ENCODE measurements around the gene SLC66A2. TPM values are rescaled to one million over a fixed set of nuclear protein-coding genes. Genes with fewer than 3 reads are reported as not detected.

The SLC66A2 gene
- total and polyA plus RNA-seq, 10 of the 15 experiments (the other 5 are each of a cell fraction or from before 2014, with no cell fraction given): 0.69 to 42.5 (median 14.8) TPM

DNA sequence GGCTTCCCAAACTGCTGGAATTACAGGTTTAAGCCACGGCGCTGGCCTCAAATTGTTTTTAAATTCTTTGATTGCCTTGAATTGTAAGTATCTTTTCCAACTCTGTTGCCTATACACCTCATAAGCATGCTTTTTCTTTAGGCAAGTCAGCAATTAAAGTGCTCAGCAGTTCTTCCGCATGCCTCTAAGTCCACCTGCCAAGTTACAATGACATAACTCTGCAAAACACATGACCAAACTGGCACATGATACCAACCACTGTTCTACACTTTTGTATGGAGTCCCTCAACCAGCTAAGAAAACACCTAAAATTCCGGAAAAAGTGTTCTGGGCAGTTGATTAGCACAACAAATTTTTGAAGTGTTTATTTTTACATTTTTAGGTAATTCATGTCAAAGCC is 31.8 kb upstream of the SLC66A2 start:
- Histone ChIP-seq H2AFZ (ENCODE audit: control insufficient read depth, low read depth, low read length) (no peak overlapping the region), H3K4me1 (ENCODE audit: control insufficient read depth, insufficient read depth, low read length) (no peaks in the 10 kb centered on the region; the same call in 1 of the 2 replicates), H3K27me3 (replicated peaks in 1 of 2; ENCODE audit: control insufficient read depth in 2 of 2, insufficient read depth in 2 of 2, low read length in 1 of 2) (no peaks in the 10 kb centered on the region), H3K79me2 (ENCODE audit: control insufficient read depth, insufficient read depth, low read length) (peaks cover 90% of the 10 kb centered on the region), H4K20me1 (ENCODE audit: control insufficient read depth, insufficient read depth) (peaks cover 11% of the 10 kb centered on the region; the same call in 1 of the 2 replicates), H3K4me2 (ENCODE audit: control insufficient read depth, insufficient read depth) (no peak overlapping the region), H3K4me3 (0 out of 2 replicates have a peak overlapping the region, but pooled peaks have one; percentile 18), H3K27ac (ENCODE audit: control insufficient read depth, insufficient read depth) (no peak overlapping the region), H3K36me3 (ENCODE audit: control insufficient read depth in 2 of 2, insufficient read depth in 2 of 2, low read length in 1 of 2) (peaks cover 2 to 16% of the 10 kb centered on the region in 2 experiments; a peak in 3 of 4 replicates), H3K9me3 (replicated peaks; ENCODE audit: control insufficient read depth, insufficient read depth, low read length) (no peaks in the 10 kb centered on the region), H3K9ac (ENCODE audit: control insufficient read depth, insufficient read depth, low read length) (no peak overlapping the region)
- FAIRE-seq (no peak), DNase-seq (ENCODE audit: low read depth, low spot score) (no peak), ATAC-seq (no peak)
- TF ChIP-seq RAD51 (IDR thresholded peaks at IDR 0.05): peak; percentile 18; the same call in 1 of the 2 replicates
- TF ChIP-seq ETV6 (conservative IDR thresholded peaks at IDR 0.05 in 1 of 2, IDR thresholded peaks at IDR 0.05 in 1 of 2; ENCODE audit: borderline replicate concordance in 1 of 2, low read depth in 1 of 2): no peak
- in situ Hi-C loops (cut with MboI) (no loop called here), intact Hi-C loops (cut with micrococcal nuclease; ENCODE audit: unreplicated experiment) (loop anchor here (10.0 kb wide), 1 partner anchor 188 kb away; the partner anchor contains the start of gene KCNG2)
- ChIA-PET RAD21 (ENCODE audit: unreplicated experiment) (no interaction called here), SMC1A (ENCODE audit: uncharacterized antibody, unreplicated experiment) (interaction anchor here (0.9 to 1.2 kb wide), 3 partner anchors 9 to 37 kb away, joined by 3 read pairs; no protein-coding TSS in a partner anchor), CTCF (interaction anchor here (0.8 to 2.4 kb wide), 7 partner anchors 15 to 51 kb away, joined by 3 to 7 read pairs (median 5); partner anchors contain the start of gene RBFA), POLR2A (interaction anchor here (1.3 kb wide), 1 partner anchor 20 kb away, joined by 4 read pairs; no protein-coding TSS in a partner anchor)
- 96% methylated on average over 4 of the region's 4 CpGs for WGBS (ENCODE audit: insufficient coverage, insufficient replicate concordance, low lambda C conversion rate, missing lambda C conversion rate)
- BruUV-seq (replicated peaks): no TSS peak

DNA sequence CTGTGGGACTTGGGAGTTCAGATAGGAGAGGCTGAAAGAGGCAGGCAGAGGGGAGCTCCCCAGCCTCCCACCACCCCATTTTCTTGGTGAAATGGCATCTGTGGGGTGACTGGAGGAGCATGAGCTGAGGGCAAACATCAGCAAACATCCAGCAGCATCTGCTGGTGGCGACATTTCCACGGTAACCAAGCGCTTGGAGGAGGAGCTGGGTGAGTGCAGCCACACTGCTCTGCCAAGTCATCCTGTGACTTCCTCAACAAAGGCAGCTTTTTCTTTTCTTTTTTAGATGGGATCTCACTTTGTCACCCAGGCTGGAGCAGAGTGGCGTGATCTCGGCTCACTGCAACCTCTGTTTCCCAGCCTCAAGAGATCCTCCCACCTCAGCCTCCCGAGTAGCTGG is 31.3 kb upstream of the SLC66A2 start:
- SMC1A ChIA-PET (ENCODE audit: uncharacterized antibody, unreplicated experiment): interaction anchor here (0.9 to 1.2 kb wide), 3 partner anchors 10 to 36 kb away, joined by 3 read pairs; no protein-coding TSS in a partner anchor
- BruUV-seq (replicated peaks): no TSS peak
- Histone ChIP-seq H3K4me3 (no peak overlapping the region), H3K4me2 (ENCODE audit: control insufficient read depth, insufficient read depth) (no peak overlapping the region), H4K20me1 (ENCODE audit: control insufficient read depth, insufficient read depth) (peaks cover 11% of the 10 kb centered on the region; the same call in 1 of the 2 replicates), H3K27me3 (replicated peaks in 1 of 2; ENCODE audit: control insufficient read depth in 2 of 2, insufficient read depth in 2 of 2, low read length in 1 of 2) (no peaks in the 10 kb centered on the region), H3K9ac (ENCODE audit: control insufficient read depth, insufficient read depth, low read length) (no peak overlapping the region), H3K27ac (ENCODE audit: control insufficient read depth, insufficient read depth) (no peak overlapping the region), H3K4me1 (ENCODE audit: control insufficient read depth, insufficient read depth, low read length) (no peaks in the 10 kb centered on the region; the same call in 1 of the 2 replicates), H2AFZ (ENCODE audit: control insufficient read depth, low read depth, low read length) (no peak overlapping the region), H3K36me3 (ENCODE audit: control insufficient read depth in 2 of 2, insufficient read depth in 2 of 2, low read length in 1 of 2) (peaks cover 2 to 20% of the 10 kb centered on the region in 2 experiments), H3K9me3 (replicated peaks; ENCODE audit: control insufficient read depth, insufficient read depth, low read length) (no peaks in the 10 kb centered on the region), H3K79me2 (ENCODE audit: control insufficient read depth, insufficient read depth, low read length) (peaks cover 90% of the 10 kb centered on the region)
- TF ChIP-seq EGR1 (IDR thresholded peaks at IDR 0.05; ENCODE audit: borderline replicate concordance in 1 of 2, low read depth in 2 of 2, low read length in 2 of 2): no peak
- TF ChIP-seq, protein P1, sequence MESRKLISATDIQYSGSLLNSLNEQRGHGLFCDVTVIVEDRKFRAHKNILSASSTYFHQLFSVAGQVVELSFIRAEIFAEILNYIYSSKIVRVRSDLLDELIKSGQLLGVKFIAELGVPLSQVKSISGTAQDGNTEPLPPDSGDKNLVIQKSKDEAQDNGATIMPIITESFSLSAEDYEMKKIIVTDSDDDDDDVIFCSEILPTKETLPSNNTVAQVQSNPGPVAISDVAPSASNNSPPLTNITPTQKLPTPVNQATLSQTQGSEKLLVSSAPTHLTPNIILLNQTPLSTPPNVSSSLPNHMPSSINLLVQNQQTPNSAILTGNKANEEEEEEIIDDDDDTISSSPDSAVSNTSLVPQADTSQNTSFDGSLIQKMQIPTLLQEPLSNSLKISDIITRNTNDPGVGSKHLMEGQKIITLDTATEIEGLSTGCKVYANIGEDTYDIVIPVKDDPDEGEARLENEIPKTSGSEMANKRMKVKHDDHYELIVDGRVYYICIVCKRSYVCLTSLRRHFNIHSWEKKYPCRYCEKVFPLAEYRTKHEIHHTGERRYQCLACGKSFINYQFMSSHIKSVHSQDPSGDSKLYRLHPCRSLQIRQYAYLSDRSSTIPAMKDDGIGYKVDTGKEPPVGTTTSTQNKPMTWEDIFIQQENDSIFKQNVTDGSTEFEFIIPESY (IDR thresholded peaks at IDR 0.05): peak; percentile 98
- DNase-seq (ENCODE audit: low read depth, low spot score) (no peak), ATAC-seq (peak; percentile 68), FAIRE-seq (no peak)
- intact Hi-C loops (cut with micrococcal nuclease; ENCODE audit: unreplicated experiment) (loop anchor here (10.0 kb wide), 1 partner anchor 188 kb away; the partner anchor contains the start of gene KCNG2), in situ Hi-C loops (cut with MboI) (no loop called here)
- CTCF ChIA-PET: interaction anchor here (0.8 to 2.4 kb wide), 6 partner anchors 14 to 51 kb away, joined by 3 to 7 read pairs (median 5); partner anchors contain the start of gene RBFA
- RAD21 ChIA-PET (ENCODE audit: unreplicated experiment): no interaction called here
- POLR2A ChIA-PET: interaction anchor here (1.3 kb wide), 1 partner anchor 19 kb away, joined by 4 read pairs; no protein-coding TSS in a partner anchor
- 89% methylated on average over 6 of the region's 6 CpGs for WGBS (ENCODE audit: insufficient coverage, insufficient replicate concordance, low lambda C conversion rate, missing lambda C conversion rate)

All from GM12878 (cell line).